CD4-positive, alpha-beta T cell (primary cell): ENCODE data around the gene ATP11A. TPM values are rescaled to one million over a fixed set of nuclear protein-coding genes. Genes with fewer than 3 reads are reported as not detected.

Experiments
- ATAC-seq: fragments of 200-7000 bp; cut with Tn5 transposase; one replicate; pipeline ENCODE4 v1.10.0; 2022; ENCODE audit warnings: mild to moderate bottlenecking; ENCODE audit not compliant: poor library complexity
- CTCF ChIA-PET: fragments of 350-600 bp; sonication (Branson Sonifier 250); formaldehyde crosslinking; loops from one replicate; lab custom pipeline; 2021; ENCODE audit warnings: antibody characterized with exemption, inconsistent platforms; lab: Charles Lee
- POLR2A ChIA-PET: fragments of 350-600 bp; sonication (Branson Sonifier 250); formaldehyde crosslinking; loops from one replicate; lab custom pipeline; 2021; ENCODE audit warnings: antibody characterized with exemption, inconsistent platforms; lab: Charles Lee
- DNase-seq, 14 experiments: peaks; one replicate each; pipeline ENCODE4 v3.0.0-alpha.2; 2013 to 2020; ENCODE audit warnings: mixed read lengths in 2 of 14
- H3K27ac ChIP-seq, 2 donors: one replicate each; pipeline versions ENCODE4 v1.5.1 to v1.7.0; 2013; ENCODE audit warnings: low read length in 2 of 2, low read depth in 1 of 2, mild to moderate bottlenecking in 1 of 2
- H3K27me3 ChIP-seq, 2 experiments: 1 replicate in 1 of 2; 2 replicates in 1 of 2; pipeline versions ENCODE4 v1.6.1 to v1.7.0; 2013; ENCODE audit warnings: low read length in 2 of 2, control low read depth in 1 of 2, mild to moderate bottlenecking in 1 of 2, moderate library complexity in 1 of 2; ENCODE audit not compliant: insufficient read depth in 2 of 2, control insufficient read depth in 1 of 2
- H3K36me3 ChIP-seq: one replicate; pipeline ENCODE4 v1.6.1; 2013; ENCODE audit warnings: low read length, control low read depth; ENCODE audit not compliant: insufficient read depth
- H3K4me1 ChIP-seq: one replicate; pipeline ENCODE4 v1.6.1; 2013; ENCODE audit warnings: low read length, control low read depth; ENCODE audit not compliant: insufficient read depth
- H3K4me3 ChIP-seq: one replicate; pipeline ENCODE4 v1.5.1; 2013; ENCODE audit warnings: mild to moderate bottlenecking, low read length, moderate library complexity
- H3K9me3 ChIP-seq, 2 experiments: 1 replicate in 1 of 2; 2 replicates in 1 of 2; pipeline versions ENCODE4 v1.6.1 to v1.7.0; 2013; ENCODE audit warnings: low read length in 2 of 2, mild to moderate bottlenecking in 2 of 2, control low read depth in 1 of 2, moderate library complexity in 1 of 2; ENCODE audit not compliant: control insufficient read depth in 1 of 2, insufficient read depth in 1 of 2
- H3K27ac Mint-ChIP-seq: one replicate; pipeline ENCODE4 v1.8.0; 2020; ENCODE audit warnings: mixed read lengths
- H3K27me3 Mint-ChIP-seq: one replicate; pipeline ENCODE4 v1.8.0; 2021; ENCODE audit warnings: mixed read lengths
- H3K36me3 Mint-ChIP-seq: one replicate; pipeline ENCODE4 v1.8.0; 2021; ENCODE audit warnings: low read depth, mixed read lengths
- H3K4me1 Mint-ChIP-seq: one replicate; pipeline ENCODE4 v1.8.0; 2021; ENCODE audit warnings: low read depth, mixed read lengths
- H3K4me3 Mint-ChIP-seq: one replicate; pipeline ENCODE4 v1.8.0; 2020; ENCODE audit warnings: mild to moderate bottlenecking, mixed read lengths
- H3K9me3 Mint-ChIP-seq: one replicate; pipeline ENCODE4 v1.8.0; 2020; ENCODE audit warnings: mixed read lengths
- CTCF ChIP-seq: fragments of 200-600 bp; IDR thresholded peaks from one replicate; pipeline ENCODE4 v1.8.0; 2022; ENCODE audit warnings: antibody characterized with exemption, mild to moderate bottlenecking
- intact Hi-C, 2 experiments: fragments of 100-400 bp; cut with DNase I in 1 of 2; cut with micrococcal nuclease in 1 of 2; formaldehyde crosslinking; loops; one replicate each; pipeline versions ENCODE4 v1.15.1 to v1.9.0; 2023 to 2025; cut with DNase I, micrococcal nuclease
- total RNA-seq, 174 experiments: library from RNA in 2 of 174; stranded (reverse) in 2 of 174; gene quantifications; one replicate each; pipeline ENCODE4 v1.2.3 and lab custom pipeline; 2021 to 2026

The ATP11A gene
- total RNA-seq, 2 experiments from 2014 or later, result 56.7 to 66.8 TPM

GRCh38 chr13:112900691-112901091 is 210.9 kb downstream of the ATP11A start:
- Histone ChIP-seq H3K9me3 (peaks cover 13 to 19% of the 10 kb centered on the region in 2 experiments), H3K27me3 (peaks cover 0 to 9% of the 10 kb centered on the region in 2 experiments), H3K36me3 (no peaks in the 10 kb centered on the region), H3K4me3 (no peak overlapping the region), H3K4me1 (peaks cover 3% of the 10 kb centered on the region), H3K27ac (no peak overlapping the region)
- Mint-ChIP-seq H3K27ac (no peak overlapping the region), H3K36me3 (no peaks in the 10 kb centered on the region), H3K27me3 (peaks cover 6% of the 10 kb centered on the region), H3K4me3 (no peak overlapping the region), H3K9me3 (no peaks in the 10 kb centered on the region), H3K4me1 (no peaks in the 10 kb centered on the region)
- TF ChIP-seq CTCF, result no peak
- DNase-seq (no peak), ATAC-seq (no peak)
- intact Hi-C loops, result no loop called here
- POLR2A ChIA-PET, result no interaction called here
- CTCF ChIA-PET, result no interaction called here

DNA sequence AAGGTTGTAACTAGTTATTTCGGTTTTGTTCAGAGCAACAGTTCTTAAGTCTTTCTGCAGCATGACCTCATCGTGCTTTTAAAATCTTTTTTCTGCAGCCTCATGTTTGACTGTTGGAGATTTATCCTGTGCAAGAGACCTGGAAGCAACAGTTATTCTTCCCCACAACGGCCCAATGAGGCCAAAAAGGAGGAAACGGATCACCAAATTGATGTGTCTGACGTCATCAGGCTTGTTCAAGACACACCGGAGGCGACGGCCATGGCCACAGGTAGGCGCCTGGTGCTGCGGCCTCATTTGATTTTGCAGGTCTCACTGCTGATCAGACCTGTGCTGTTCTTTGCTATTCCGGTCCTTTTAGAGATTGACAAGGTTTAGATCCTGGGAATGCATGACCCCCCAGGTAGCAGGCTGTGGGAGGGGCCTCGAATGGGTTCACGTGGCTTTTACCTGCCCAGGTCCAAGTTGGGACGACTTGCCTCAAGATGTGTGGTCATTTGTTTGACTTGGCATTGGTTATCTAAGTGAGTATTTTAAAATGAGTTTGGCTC is 212.3 kb downstream of the ATP11A start:
- no peak for TF ChIP-seq CTCF
- no peaks in the 10 kb centered on the region for H3K36me3 Mint-ChIP-seq
- Histone ChIP-seq H3K4me3 (no peak overlapping the region), H3K9me3 (peaks cover 13 to 28% of the 10 kb centered on the region in 2 experiments), H3K4me1 (no peaks in the 10 kb centered on the region), H3K27ac (no peak overlapping the region), H3K27me3 (peaks cover 0 to 8% of the 10 kb centered on the region in 2 experiments), H3K36me3 (no peaks in the 10 kb centered on the region)
- H3K27ac Mint-ChIP-seq, result no peak overlapping the region
- no peak overlapping the region for H3K4me3 Mint-ChIP-seq
- no peaks in the 10 kb centered on the region for H3K9me3 Mint-ChIP-seq
- intact Hi-C loops, result no loop called here
- DNase-seq (no peak), ATAC-seq (no peak)
- no peaks in the 10 kb centered on the region for H3K4me1 Mint-ChIP-seq
- H3K27me3 Mint-ChIP-seq, result no peaks in the 10 kb centered on the region
- POLR2A ChIA-PET, result no interaction called here
- CTCF ChIA-PET, result no interaction called here

DNA sequence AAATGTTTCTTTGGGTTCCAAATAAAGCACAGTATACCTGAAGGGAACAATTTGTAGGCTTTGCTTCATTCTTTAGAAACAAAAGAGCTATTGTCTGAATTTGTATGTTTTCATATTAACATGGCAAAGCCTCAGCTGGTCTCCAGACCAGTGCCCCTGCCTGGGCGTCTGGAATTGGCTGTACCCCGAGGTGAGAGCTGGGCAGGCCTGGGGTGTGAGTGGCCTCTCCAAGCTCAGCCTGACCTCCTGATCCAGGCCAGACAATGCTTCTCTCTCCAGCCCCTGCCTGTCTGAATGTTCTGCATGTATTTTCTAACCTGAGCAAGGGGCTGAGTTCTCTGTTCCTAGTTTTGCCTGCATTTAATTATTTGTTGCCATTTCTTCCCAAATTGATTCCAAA is 212.8 kb downstream of the ATP11A start:
- H3K36me3 Mint-ChIP-seq, result no peaks in the 10 kb centered on the region
- DNase-seq (no peak), ATAC-seq (no peak)
- H3K9me3 Mint-ChIP-seq, result no peaks in the 10 kb centered on the region
- Histone ChIP-seq H3K4me1 (no peaks in the 10 kb centered on the region), H3K27me3 (peaks cover 0 to 6% of the 10 kb centered on the region in 2 experiments), H3K36me3 (no peaks in the 10 kb centered on the region), H3K4me3 (no peak overlapping the region), H3K27ac (no peak overlapping the region), H3K9me3 (peaks cover 13 to 28% of the 10 kb centered on the region in 2 experiments)
- no peak for TF ChIP-seq CTCF
- intact Hi-C loops, result no loop called here
- H3K27me3 Mint-ChIP-seq, result no peaks in the 10 kb centered on the region
- no peak overlapping the region for H3K4me3 Mint-ChIP-seq
- no peaks in the 10 kb centered on the region for H3K4me1 Mint-ChIP-seq
- CTCF ChIA-PET, result no interaction called here
- POLR2A ChIA-PET, result no interaction called here
- H3K27ac Mint-ChIP-seq, result no peak overlapping the region
